ENCODE data around the gene WDFY3.

GRCh38 chr4:84852081-84852480 lies 114.4 kb downstream of the WDFY3 start:
- TF ChIP-seq, protein P1, sequence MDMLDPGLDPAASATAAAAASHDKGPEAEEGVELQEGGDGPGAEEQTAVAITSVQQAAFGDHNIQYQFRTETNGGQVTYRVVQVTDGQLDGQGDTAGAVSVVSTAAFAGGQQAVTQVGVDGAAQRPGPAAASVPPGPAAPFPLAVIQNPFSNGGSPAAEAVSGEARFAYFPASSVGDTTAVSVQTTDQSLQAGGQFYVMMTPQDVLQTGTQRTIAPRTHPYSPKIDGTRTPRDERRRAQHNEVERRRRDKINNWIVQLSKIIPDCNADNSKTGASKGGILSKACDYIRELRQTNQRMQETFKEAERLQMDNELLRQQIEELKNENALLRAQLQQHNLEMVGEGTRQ (IDR thresholded peaks at IDR 0.05; ENCODE audit: borderline replicate concordance, low read depth, low read length): no peak
- TF ChIP-seq CTCF (IDR thresholded peaks at IDR 0.05) (no peak), FOXJ3 (CRISPR knock-in tag; IDR thresholded peaks at IDR 0.05) (no peak), EP300 (IDR thresholded peaks at IDR 0.05; ENCODE audit: borderline replicate concordance in 1 of 2, low read depth in 1 of 2, low read length in 1 of 2) (no peak), SMC3 (IDR thresholded peaks at IDR 0.05; ENCODE audit: low read depth, low read length) (no peak)
- TF ChIP-seq, protein P2, sequence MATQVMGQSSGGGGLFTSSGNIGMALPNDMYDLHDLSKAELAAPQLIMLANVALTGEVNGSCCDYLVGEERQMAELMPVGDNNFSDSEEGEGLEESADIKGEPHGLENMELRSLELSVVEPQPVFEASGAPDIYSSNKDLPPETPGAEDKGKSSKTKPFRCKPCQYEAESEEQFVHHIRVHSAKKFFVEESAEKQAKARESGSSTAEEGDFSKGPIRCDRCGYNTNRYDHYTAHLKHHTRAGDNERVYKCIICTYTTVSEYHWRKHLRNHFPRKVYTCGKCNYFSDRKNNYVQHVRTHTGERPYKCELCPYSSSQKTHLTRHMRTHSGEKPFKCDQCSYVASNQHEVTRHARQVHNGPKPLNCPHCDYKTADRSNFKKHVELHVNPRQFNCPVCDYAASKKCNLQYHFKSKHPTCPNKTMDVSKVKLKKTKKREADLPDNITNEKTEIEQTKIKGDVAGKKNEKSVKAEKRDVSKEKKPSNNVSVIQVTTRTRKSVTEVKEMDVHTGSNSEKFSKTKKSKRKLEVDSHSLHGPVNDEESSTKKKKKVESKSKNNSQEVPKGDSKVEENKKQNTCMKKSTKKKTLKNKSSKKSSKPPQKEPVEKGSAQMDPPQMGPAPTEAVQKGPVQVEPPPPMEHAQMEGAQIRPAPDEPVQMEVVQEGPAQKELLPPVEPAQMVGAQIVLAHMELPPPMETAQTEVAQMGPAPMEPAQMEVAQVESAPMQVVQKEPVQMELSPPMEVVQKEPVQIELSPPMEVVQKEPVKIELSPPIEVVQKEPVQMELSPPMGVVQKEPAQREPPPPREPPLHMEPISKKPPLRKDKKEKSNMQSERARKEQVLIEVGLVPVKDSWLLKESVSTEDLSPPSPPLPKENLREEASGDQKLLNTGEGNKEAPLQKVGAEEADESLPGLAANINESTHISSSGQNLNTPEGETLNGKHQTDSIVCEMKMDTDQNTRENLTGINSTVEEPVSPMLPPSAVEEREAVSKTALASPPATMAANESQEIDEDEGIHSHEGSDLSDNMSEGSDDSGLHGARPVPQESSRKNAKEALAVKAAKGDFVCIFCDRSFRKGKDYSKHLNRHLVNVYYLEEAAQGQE (IDR thresholded peaks at IDR 0.05; ENCODE audit: low read depth, low read length): no peak
- TF ChIP-seq, protein P3, sequence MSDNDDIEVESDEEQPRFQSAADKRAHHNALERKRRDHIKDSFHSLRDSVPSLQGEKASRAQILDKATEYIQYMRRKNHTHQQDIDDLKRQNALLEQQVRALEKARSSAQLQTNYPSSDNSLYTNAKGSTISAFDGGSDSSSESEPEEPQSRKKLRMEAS (IDR thresholded peaks at IDR 0.05; ENCODE audit: low read depth): no peak
- TF ChIP-seq, protein P4, sequence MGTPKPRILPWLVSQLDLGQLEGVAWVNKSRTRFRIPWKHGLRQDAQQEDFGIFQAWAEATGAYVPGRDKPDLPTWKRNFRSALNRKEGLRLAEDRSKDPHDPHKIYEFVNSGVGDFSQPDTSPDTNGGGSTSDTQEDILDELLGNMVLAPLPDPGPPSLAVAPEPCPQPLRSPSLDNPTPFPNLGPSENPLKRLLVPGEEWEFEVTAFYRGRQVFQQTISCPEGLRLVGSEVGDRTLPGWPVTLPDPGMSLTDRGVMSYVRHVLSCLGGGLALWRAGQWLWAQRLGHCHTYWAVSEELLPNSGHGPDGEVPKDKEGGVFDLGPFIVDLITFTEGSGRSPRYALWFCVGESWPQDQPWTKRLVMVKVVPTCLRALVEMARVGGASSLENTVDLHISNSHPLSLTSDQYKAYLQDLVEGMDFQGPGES (IDR thresholded peaks at IDR 0.05; ENCODE audit: low read depth, low read length): no peak

Data from SK-N-SH (cell line).